ENCODE measurements around the gene FOXD4L6.
A peak's percentile ranks its signal among the peaks of the same experiment; 100 is the strongest.
"Not testable (repeated sequence)": the region's sequence is repeated elsewhere in the genome, so short reads cannot be mapped to it uniquely, and the experiment has no call there.

FOXD4L6 gene

DNA sequence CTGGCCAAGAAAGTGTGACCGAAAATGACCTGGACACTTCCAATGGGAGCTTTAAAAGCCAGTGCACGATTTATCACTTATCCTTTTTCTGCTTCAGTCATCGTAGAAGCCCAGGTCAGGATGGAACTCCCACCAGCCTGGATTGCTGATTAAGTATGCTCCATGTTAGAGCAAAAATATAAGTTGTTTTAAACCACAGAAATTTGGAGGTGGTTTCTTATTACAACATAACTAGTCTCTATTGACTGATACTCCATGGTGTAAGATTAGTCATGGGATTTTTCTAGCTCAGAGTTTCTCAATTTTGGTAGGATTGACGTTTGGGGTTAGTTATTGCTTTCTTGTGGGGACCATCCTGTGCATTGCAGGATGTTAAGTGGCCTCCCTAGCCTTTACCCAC is 29.7 kb downstream of the FOXD4L6 start:
- DNase-seq, result peak; percentile 47

DNA sequence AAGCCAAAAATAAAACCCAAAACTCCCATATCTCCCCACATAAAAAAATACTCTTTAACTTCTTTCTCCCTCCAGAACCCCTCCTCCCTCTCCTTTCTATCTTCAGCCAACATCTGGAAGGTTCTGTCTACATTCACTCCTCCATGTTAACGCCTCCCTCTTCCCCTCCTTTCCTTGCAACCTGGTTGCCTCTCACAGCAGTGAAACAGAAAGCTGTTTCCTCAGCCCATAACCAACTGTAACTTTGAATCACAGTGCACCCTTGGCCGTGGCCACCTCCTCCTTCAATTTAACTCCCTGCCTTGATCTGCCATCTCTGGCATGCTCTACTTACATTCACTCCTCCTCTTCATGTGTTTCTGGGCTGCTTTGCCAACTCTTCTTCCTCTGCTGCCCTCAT is 33.4 kb downstream of the FOXD4L6 start:
- DNase-seq, result not testable (repeated sequence)

DNA sequence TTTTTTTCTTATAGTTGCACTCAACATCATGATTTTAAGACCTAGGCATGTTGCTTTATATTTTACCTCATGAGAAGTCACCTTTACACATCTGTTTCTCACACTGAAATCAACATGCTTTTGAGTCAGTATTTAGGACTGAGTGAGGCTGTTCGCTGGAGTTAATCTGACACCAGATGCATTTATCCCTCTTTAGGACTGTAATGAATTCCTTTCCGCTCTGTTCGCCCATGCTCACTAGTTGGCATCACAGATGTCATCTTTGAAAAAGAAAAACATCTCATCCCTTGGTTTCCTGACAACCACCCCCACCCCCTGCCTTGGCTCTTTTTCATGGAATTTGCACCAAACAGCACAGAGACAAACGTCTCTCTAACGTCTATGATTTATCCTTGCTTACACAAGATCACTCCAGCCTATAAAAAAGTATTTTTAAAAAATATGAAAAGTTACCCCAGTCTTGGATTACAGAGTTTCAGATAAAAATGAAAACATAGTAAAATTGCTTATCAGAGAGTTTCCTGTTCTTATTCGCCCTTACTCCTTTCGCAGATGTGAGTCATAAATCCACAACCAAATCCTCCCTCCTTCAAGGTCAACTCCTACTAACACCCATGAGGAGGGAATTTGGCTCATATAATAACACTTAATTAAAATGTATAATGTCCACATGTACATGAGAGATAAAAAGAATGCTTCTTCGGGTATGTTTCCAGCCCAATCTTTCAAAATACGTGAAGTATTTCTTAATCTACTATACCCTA is 34.3 kb downstream of the FOXD4L6 start:
- not testable (repeated sequence) for DNase-seq

DNA sequence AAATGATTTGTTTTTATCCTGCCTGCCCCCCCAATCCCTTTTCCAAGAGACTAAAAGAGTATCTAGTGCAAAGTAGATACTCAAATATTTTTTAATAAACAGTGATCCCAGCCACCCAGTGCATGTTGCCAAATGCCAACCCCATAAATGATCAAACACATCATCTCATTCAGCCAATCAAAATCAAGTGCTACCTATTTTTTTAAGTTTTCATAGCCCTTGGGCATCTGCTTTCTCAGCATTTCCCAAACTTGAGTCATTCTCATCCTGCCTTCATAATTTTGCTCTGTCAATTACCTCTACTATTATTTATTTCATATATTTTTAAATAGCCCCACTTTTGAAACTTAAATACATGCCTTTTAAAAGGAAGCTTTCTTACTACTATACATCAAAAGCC is 37.6 kb downstream of the FOXD4L6 start:
- not testable (repeated sequence) for DNase-seq

DNA sequence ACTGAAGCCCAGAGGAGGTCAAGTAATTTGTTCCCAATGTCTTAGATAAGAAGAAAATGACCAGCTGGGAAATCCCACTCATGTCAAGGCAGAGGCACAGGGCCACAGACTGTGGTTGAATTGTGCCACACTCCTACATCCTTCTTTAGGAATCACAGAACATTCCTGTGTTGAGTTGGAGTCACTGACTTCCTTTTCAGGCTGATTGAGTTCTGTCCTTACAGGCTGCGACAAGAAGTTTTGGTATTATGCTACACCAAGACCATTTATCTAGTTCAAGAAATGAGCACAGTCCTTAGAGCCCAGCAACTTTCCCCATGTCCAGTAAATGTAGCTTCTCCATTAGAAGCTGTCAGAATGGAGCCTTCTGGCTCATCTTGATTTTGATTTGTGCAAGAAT is 38.1 kb downstream of the FOXD4L6 start:
- DNase-seq, result not testable (repeated sequence)

DNA sequence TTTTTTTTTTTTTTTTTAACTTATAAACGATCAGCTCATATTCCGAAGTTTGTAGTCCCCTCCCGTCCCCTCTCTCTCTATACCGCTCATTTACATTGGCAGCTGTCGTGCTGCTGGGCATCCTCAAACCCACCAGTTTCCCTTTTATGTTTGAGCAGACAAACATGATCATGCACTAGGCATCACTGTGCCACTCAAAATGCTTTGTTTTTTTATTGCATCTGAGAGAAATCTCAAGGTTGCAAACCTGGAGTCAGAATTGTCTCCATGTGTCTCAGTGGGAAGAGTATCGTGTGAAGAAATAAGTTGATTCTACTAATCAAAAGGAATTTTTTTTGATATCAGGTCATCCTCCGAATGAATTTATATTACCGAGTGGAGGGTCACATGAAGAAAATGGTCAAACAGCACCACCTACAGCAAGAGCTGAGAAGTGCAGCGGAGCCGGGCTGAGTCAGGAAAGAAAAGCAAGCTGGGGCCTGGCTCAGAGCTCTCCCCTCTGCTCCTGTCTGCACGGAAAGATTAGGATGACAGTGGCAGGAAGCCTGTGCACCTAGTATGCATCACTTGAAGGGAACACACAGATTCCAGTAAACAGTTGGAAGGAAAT is 39.9 kb downstream of the FOXD4L6 start:
- not testable (repeated sequence) for DNase-seq

DNA sequence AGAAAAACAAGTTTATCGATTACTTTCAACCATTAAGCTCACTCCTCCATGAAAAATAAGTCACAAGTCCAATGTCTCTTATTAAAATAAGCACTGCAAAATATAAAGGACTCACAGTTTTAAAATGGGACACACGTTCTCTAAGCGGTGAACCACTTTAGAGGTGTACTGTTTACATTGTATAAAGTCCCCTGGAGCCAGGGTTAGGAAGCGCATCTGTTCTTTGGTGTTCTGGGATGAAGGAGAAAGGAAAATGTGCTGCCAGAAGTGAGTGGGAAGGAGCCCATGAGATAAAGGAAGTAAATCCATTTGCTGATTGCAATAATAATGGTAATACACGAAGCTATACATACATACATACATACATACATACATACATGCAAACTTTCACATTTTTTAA is 40.6 kb downstream of the FOXD4L6 start:
- DNase-seq, result not testable (repeated sequence)

DNA sequence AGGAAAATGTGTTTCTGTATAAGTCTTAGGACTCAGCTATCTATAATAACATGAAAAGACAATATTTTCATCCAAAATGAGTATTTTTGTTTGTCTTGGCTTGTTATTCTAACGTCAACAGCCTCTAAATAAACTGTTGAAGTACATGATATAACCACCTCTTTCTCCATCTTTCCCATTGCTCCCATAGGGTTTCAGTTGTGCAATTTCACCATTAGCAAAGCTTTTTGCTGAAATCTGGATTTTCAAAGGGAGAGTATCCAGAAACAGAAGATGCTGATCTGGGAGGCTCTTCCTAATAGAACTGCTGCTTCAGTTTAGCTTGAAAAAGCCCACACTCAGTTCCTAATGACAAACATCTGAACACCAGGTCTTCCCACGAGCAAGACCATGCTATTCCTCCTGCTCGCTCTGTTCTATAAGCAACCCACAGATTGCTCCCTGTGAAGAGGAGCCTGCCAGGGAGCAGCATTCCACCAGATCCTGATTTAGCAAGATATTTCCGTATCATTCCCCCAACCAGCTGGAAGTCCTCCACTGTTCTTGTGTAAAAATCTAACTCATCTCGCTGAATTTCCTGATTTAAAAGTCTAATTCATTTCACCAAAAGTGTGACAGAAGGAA is 41.2 kb downstream of the FOXD4L6 start:
- not testable (repeated sequence) for DNase-seq

DNA sequence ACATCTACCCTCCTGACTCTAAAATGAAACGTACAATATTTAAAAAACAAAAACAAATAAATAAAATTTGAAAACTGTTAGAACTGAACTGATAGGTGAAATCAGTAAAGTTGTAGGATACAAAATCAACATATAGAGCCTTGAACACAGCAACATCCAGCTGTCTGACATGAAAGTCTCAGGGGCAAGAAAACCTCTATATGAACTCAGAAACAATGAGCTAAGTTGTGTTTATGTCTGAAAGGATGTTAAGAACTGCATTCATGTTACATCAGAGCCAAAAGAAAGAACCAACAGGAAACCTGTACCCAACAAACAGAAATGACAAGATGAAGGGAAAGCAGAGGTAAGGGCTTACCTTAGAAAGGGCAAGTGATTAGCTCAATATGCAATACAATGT is 41.8 kb downstream of the FOXD4L6 start:
- DNase-seq, result not testable (repeated sequence)

DNA sequence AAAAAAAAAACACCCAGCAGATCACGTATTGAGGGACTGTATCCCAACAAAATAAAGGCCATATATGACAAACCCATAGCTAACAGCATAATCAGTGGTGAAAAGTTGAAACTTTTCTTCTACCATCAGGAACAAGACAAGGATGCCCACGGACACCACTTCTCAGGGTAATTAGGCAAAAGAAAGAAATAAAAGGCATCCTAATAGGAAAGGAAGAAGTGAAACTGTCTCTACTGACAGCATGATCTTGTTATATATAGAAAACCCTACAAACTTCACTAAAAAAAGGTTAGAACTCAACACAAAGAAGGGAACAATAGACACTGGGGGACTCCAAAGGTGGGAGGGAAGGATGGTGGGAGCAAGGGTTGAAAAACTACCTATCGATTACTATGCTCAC is 42.3 kb downstream of the FOXD4L6 start:
- DNase-seq, result not testable (repeated sequence)

DNA sequence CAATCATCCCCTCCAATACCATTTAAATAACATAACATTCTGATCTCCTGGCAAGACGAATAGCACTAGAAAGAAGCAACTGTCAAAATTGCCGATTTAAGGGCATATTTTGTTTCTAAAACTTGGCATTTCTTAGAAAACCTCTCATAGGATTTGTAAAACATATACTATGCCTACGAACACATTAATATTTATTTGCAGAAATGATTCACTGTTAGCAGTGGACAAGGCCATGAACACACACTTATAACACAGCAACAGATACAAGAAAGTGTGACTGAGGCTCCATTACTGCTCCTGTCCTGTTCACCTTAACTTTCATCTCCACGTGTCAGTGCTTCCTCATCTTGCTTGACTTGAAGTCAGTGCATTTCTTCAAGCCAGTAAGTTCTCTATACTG is 46.1 kb downstream of the FOXD4L6 start:
- not testable (repeated sequence) for DNase-seq

DNA sequence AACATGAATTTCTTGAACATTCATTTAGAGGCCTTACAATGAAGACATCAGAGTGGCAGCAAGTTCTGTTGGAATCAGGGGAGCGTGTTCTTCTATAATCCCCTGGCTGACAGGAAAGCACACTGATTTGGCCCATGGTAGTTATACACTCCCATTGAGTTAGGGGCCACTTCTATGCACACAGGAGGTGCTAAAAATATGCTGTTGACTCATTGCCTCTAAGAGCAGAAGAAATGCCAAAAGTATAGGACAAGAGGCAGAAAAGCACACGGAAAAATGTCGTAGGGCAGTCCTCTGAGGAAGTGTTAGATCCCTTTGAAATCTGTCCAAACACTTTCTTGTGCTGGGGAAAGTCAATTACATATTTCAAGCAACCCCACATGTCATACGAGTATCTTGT is 49.0 kb downstream of the FOXD4L6 start:
- DNase-seq, result not testable (repeated sequence)

DNA sequence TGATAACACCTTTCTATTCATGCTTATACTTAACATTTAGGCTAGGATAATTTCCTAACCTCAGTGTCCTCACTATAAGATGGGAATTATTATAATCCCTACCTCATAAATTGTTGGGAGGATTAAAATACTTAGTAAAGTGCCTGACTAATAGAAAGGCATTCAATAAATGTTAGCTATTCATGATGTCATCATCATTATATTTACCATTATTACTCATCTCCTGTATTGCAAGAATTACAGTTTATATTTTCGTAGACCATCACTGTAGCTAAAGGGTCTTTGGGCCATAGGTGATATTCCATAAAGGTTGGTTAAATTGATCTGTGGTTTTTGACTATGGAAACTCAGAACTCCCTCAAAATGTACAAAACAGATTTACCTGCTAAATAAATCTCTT is 50.9 kb downstream of the FOXD4L6 start:
- not testable (repeated sequence) for DNase-seq

Data from activated CD4-positive, alpha-beta T cell treated with anti-CD3 and anti-CD28 coated beads, Interleukin-10, Interleukin-2, amounts not matched to agents 100 ng/mL and 50 ng/mL, durations not matched to agents 16 hours and 8 hours (primary cell).